ENCODE data around the gene LRRFIP1.
"Not testable (repeated sequence)": the region's sequence is repeated elsewhere in the genome, so short reads cannot be mapped to it uniquely, and the experiment has no call there.

The LRRFIP1 gene

DNA sequence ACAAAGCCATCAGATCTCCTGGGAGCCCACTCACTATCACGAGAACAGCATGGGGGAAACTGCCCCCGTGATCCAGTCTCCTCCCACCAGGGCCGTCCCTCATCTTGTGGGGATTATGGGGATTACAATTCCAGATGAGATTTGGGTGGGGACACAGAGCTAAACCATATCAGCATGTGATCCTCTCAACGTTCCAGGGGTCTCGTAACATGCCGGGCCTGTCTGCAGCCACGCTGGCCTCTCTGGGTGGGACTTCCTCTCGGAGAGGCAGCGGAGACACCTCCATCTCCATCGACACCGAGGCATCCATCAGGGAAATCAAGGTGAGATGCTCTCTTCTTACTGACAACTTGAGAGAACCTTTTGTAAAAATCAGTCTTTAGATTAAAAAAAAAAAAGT lies 121.6 kb downstream of the LRRFIP1 start:
- no peak overlapping the region for H3K27ac ChIP-seq
- no peak overlapping the region for H3K4me3 ChIP-seq

- Histone ChIP-seq H3K27ac (no peak overlapping the region), H3K4me3 (no peak overlapping the region)
Observed at GRCh38 chr2:237749961-237750360, 122.6 kb downstream of the LRRFIP1 start.

DNA sequence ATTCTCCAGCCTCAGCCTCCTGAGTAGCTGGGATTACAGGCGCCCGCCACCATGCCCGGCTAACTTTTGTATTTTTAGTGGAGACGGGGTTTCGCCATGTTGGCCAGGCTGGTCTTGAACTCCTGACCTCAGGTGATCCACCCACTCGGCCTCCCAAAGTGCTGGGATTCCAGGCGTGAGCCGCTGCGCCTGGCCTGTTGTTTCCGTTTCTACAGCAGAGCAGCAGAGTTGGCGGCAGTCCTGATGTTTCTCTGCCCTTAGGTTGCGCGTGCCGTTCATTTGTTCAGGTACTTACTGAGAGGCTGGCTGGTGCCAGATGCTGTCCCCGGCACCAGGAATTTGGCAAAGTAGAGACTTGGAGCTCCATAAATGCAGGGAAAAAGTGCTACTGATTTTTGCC lies 123.1 kb downstream of the LRRFIP1 start:
- H3K4me3 ChIP-seq, H3K27ac ChIP-seq: not testable (repeated sequence)

DNA sequence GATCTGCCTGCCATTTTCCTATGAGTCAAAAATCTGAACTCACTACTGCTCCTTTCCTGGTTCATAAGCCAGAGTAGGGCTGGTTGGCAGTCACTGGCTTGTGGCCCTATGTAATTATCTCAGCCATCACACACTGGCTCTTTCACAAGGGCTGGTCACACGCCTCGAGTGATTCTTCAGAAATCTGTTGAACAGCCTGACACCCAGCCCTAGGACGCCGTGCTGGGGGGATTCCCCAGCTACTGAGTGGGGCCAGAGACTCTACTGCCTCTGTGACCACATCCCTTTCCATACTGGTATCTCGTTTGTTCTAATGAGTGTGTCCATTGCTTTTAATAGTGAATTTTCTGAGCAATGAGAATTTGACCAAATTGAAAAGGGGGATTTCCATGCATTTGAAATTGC lies 125.4 kb downstream of the LRRFIP1 start:
- no peak overlapping the region for H3K4me3 ChIP-seq
- H3K27ac ChIP-seq, result no peak overlapping the region

- H3K27ac ChIP-seq, result no peak overlapping the region
- no peak overlapping the region for H3K4me3 ChIP-seq
Observed at GRCh38 chr2:237754182-237754581, 126.8 kb downstream of the LRRFIP1 start.

- H3K27ac ChIP-seq, result no peak overlapping the region
Observed at GRCh38 chr2:237754626-237755248, 127.3 kb downstream of the LRRFIP1 start.

DNA sequence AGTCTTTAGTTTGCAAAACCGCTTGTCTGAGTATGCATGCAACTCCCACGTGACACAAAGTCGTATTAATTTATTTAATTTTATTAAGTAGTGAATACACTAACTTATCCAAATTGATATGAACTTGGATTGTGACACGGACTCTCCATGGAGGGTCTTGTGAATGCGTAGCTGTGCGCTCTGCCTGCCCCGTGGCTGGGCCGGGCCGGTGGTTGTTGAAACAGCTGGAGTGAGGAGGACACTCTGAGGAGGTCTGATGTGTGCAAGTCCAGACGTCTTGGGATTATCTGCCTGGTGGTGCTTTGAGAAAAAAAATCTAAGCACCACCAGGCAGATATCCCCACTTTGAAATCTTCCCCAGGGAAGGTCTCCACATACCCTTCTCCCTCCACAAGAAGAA lies 130.2 kb downstream of the LRRFIP1 start:
- H3K4me3 ChIP-seq, result no peak overlapping the region
- no peak overlapping the region for H3K27ac ChIP-seq

More at GRCh38 chr2:237754626-237755248, 127.3 kb downstream of the LRRFIP1 start:
- no peak overlapping the region for H3K4me3 ChIP-seq

DNA sequence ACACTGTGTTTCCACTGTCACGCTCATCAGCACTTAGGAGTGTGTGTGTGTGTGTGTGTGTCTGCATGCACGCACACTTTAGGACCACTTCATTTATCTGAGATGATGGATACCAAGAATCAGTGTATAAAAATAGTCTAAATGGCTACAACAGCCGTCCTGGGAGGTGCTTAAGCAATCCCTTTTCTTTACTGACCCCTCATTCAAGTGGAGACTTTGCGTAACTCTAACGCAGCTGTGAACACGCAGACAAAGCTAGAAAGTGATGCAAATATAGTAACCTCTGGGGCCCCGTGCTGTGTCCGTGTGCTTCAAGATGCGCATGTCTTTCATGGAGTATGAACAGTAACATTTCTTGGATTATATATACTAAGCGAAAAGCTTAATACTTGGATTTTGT lies 130.8 kb downstream of the LRRFIP1 start:
- Histone ChIP-seq H3K4me3 (no peak overlapping the region), H3K27ac (no peak overlapping the region)

DNA sequence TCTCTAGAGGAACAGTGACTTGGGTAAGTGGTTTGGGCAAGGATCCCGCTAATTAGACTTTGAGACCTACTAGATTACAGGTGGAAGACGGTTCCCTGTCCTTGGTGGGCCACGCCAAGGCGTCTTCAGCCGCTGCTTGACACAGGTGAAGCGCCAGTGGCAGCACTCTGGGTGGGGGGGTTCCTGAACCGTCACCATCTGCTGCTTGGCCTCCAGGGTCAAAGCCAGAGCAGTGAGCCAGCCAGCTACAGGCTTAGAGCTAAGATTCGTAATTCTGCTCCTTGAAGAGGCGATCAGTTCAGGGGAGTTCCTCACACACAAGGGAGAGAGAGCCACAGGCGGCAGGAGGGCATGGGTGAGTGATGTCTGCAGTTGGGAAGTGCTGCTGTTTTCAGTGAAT lies 131.8 kb downstream of the LRRFIP1 start:
- Histone ChIP-seq H3K27ac (no peak overlapping the region), H3K4me3 (no peak overlapping the region)

DNA sequence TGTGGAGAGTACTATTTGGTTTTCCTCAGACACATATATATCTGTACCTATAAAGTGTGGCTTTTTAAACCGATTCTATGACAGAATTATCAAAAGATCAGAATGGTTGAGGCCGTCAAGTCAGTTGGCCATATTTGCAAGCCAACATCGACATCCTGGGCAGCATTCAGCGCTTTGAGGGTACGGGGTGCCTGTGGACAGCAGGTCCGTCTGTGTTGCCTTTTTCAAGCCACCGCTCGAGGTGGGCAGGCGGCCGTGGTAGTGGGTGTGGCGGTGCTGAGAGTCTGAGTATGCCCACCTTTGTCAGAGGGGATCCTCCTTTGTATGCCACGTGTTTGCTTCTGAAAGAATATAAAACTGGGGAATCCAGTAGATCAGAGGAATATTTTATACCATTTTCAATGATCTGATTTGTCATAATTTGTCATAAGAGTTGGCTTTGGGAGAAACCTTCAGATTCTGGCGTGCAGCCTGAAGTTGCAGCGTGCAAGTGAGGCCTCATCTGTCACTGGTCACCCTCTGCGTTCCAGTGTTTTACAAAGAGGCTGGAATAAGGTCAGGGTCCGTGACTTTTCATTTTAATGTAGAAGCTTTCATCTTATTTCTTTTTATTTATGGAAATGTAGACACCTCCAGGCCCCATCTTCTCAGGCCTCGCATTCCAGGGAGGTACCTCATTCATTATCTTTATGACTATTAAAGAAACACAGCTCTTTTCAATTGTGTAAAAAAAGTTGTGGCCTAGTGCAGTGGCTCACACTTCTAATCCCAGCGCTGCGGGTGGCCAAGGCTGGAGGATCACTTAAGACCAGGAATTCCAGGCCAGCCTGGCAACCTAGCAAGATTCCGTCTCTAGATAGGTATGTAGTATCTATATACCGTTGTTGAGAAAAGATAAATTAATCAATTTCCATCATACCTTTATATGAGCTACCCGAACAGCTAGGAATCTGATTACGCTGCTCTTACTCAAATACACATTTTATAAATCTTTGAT lies 133.4 kb downstream of the LRRFIP1 start:
- H3K27ac ChIP-seq, result no peak overlapping the region
- no peak overlapping the region for H3K4me3 ChIP-seq

DNA sequence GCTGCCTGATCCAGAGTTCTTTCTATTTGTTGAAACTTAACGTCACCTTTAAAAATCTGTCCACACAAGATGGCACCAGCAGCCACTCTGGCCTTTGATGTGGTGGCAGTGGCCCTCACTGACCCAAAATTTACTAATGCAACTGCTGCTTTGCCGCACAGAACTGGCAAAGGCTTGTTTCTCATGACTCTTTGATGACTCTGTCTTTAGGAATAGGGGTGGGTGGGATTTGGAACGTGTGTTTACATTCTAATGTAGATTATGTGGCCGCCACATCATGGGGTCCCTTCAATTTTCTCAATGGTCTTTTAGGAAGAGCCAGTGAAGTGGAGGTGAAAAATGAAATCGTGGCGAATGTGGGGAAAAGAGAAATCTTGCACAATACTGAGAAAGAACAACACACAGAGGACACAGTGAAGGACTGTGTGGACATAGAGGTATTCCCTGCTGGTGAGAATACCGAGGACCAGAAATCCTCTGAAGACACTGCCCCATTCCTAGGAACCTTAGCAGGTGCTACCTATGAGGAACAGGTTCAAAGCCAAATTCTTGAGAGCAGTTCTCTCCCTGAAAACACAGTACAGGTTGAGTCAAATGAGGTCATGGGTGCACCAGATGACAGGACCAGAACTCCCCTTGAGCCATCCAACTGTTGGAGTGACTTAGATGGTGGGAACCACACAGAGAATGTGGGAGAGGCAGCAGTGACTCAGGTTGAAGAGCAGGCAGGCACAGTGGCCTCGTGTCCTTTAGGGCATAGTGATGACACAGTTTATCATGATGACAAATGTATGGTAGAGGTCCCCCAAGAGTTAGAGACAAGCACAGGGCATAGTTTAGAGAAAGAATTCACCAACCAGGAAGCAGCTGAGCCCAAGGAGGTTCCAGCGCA lies 135.2 kb downstream of the LRRFIP1 start:
- H3K4me3 ChIP-seq, H3K27ac ChIP-seq: not testable (repeated sequence)

- Histone ChIP-seq H3K4me3 (no peak overlapping the region), H3K27ac (no peak overlapping the region)
Observed at GRCh38 chr2:237763812-237764211, 136.4 kb downstream of the LRRFIP1 start.

- not testable (repeated sequence) for H3K4me3 ChIP-seq, H3K27ac ChIP-seq
Observed at GRCh38 chr2:237765122-237765521, 137.7 kb downstream of the LRRFIP1 start.

GRCh38 chr2:237765875-237766274 lies 138.5 kb downstream of the LRRFIP1 start:
- Histone ChIP-seq H3K4me3 (no peak overlapping the region), H3K27ac (no peak overlapping the region)

DNA sequence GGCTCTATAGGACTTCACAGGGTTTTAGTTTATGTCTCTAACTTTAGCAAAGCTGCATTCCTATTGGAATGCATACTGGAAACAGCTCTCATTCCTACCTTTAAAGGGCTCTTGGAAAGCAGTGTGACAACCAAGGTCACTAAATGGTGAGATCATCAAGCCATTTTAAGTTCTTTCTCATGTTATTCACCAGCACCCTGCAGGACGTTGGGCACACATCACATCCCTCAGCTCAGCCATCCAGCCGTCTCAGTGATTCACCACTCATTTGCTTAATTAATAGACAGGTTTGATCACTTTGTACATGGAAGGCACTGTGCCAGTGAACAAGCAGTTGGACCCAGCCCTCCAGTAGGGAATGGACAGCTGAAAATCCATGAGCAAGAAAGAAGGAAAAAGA lies 139.0 kb downstream of the LRRFIP1 start:
- H3K4me3 ChIP-seq, result no peak overlapping the region
- no peak overlapping the region for H3K27ac ChIP-seq

DNA sequence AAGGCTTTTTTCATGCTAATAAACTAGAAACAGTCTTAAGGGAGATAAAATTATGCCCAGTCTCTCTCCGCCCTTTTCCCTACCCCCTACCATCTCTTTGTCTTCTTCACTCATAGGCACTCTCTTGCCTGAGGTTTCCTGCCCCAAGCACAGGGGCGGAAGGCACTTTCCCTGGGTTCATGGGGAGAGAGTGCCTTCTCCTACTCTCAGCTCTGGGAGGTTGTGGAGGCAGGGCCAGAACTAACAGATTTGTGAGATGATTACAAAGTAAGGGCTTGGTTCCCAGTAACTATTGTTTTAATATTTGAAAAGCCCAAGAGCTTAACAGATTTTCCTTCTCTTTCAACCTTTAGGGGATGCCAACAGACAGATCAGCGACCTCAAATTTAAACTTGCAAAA lies 145.1 kb downstream of the LRRFIP1 start:
- H3K4me3 ChIP-seq, result no peak overlapping the region
- peak overlapping the region in 1 of 21 experiments; percentile 9 for H3K27ac ChIP-seq

- H3K27ac ChIP-seq, result peak overlapping the region in 3 of 21 experiments; percentile 7 to 30 (median 22)
- no peak overlapping the region for H3K4me3 ChIP-seq
Observed at GRCh38 chr2:237773826-237774225, 146.4 kb downstream of the LRRFIP1 start.

- Histone ChIP-seq H3K4me3 (no peak overlapping the region), H3K27ac (no peak overlapping the region)
Observed at GRCh38 chr2:237774811-237775553, 147.6 kb downstream of the LRRFIP1 start.

DNA sequence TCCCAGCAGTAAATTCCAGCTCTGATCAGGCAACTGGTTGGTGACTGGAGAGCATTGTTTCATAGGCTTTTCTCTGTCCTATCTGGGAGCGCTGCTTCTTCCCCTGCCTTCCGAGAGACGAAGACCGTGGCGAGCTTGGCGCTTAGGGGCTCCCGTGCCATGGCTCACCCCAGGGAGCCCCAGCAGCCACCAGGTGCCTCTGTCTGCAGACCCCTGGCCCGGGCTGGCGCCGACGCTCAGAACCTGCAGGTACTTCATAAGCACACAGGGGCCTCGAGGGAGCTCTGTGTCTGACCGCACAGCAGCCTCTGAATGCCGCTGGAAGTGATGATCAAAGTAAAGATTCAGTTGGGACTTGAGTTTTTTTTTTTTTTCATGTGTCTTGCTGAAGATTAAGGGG lies 152.1 kb downstream of the LRRFIP1 start:
- Histone ChIP-seq H3K4me3 (no peak overlapping the region), H3K27ac (no peak overlapping the region)
